Measurements from ENCODE around the gene ORC2.

The ORC2 gene

DNA sequence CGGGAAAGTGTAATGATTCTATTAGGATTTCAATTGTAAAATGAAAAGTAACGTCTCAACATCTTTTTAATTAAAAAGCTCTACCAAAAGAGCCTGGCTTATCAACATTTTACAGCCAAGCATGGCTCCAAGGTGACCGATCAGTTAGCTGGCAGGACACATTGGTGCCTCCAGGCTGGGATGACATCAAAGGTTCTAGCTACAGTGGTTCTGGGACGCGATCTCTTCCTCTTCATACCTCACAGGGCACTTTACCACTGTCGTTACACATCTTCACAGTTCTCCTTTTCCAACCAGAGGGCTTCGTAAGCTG is 693 bp downstream of the ORC2 start:
- Mint-ChIP-seq H3K36me3 (peaks cover 4% of the 10 kb centered on the region), H3K27ac (peak overlapping the region; percentile 95), H3K4me1 (peaks cover 48% of the 10 kb centered on the region), H3K4me3 (peak overlapping the region; percentile 93), H3K9me3 (no peaks in the 10 kb centered on the region), H3K27me3 (no peaks in the 10 kb centered on the region)
- peak; percentile 39 for ATAC-seq

DNA sequence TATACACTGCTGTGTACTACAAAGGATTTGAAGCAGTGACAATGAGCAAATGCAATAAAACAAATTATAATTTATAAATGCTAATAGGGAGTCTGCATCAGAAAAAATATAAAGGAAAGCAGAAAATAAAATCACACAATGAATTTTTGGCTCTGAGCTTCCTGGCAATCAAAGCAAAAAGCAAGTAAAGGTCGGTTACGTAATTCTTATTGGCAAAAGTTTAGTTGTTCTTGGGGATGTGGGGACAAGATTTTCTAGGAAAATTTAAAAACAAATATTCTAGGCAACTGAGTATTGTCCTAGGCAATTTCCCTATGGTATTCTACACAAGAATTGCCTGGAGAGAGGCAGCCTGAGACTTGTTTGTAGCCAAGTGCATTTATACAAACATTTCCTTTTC is 1.8 kb downstream of the ORC2 start:
- no peak overlapping the region for H3K27ac Mint-ChIP-seq
- no peak for ATAC-seq
- H3K36me3 Mint-ChIP-seq = peaks cover 15% of the 10 kb centered on the region
- H3K4me3 Mint-ChIP-seq = no peak overlapping the region
- H3K4me1 Mint-ChIP-seq = peaks cover 44% of the 10 kb centered on the region
- no peaks in the 10 kb centered on the region for H3K27me3 Mint-ChIP-seq
- H3K9me3 Mint-ChIP-seq = no peaks in the 10 kb centered on the region

DNA sequence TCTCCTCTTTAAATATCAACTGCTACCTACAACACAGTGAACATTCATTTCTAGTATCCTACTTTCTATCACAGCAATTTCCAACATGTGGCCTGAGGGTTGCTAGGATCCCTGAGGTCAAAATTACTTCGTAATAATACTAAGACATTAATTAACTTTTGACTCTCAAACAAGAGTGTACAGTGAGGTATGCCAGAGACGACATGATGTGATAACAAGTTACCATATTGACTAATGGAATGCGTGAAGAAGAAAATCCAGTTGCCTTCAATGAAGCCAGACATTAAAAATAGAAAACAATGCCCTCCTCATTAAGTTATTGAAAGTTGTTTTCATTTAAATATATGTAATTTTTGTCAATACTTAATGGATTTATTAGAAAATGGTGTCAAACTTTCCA is 13.1 kb downstream of the ORC2 start:
- no peak for ATAC-seq
- no peak overlapping the region for H3K4me3 Mint-ChIP-seq
- no peaks in the 10 kb centered on the region for H3K27me3 Mint-ChIP-seq
- H3K36me3 Mint-ChIP-seq = peaks cover 42% of the 10 kb centered on the region
- no peaks in the 10 kb centered on the region for H3K4me1 Mint-ChIP-seq
- H3K9me3 Mint-ChIP-seq = no peaks in the 10 kb centered on the region
- no peak overlapping the region for H3K27ac Mint-ChIP-seq

DNA sequence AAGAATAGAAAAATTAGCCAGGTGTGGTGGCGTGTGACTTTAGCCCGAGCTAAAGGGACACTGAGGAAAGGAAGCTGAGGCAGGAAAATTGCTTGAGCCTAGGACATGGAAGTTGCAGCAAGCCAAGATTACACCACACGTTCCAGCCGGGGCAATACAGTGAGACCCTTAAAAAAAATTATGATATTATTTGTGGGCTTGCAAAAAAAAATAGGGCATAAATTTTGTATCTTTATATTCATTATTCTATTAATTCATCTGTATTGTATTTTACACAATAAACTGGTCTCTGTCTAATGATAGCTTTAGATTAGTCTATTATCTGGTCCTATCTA is 18.1 kb downstream of the ORC2 start:
- H3K9me3 Mint-ChIP-seq = no peaks in the 10 kb centered on the region
- peaks cover 47% of the 10 kb centered on the region for H3K36me3 Mint-ChIP-seq
- H3K27me3 Mint-ChIP-seq = no peaks in the 10 kb centered on the region
- H3K4me3 Mint-ChIP-seq = no peak overlapping the region
- ATAC-seq = no peak
- peak overlapping the region; percentile 3 for H3K27ac Mint-ChIP-seq
- peaks cover 9% of the 10 kb centered on the region for H3K4me1 Mint-ChIP-seq

DNA sequence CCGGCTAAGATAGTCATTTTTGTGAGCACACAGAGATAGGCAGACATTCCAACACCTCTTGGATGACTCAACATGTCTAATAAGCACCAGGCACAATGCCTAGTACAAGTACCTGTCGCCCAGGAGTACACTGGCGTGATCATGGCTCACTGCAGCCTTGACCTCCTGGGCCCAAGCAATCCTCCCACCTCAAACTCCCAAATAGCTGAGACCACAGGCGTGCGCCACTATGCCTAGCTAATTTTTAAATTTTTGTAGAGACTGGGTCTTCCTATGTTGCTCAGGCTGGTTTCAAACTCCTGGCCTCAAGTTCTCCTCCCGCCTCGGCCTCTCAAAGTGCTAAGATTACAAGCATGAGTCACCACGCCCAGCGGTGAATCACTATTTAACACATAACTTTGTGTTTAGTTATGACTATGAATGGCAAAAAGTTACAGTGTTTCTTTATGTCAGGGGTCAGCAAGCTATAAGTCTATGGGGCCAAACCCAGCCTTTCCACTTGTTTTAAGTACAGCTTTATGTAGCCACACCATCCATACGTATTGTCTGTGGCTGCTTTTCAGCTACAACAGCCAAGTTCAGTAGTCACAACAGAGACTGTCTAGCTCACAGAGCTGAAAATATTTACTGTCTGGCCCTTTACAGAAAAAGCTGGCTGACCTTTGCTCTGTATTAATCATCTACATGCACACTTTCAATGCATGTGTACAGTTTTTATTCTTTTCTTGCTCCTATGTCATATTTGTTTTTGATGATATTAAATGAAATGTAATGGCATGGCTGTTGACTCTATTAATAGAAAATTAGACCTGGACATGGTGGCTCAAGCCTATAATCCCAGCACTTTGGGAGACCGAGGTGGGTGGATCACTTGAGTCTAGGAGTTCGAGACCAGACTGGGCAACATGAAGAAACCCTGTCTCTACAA is 18.7 kb downstream of the ORC2 start:
- Mint-ChIP-seq H3K36me3 (peaks cover 48% of the 10 kb centered on the region), H3K27me3 (no peaks in the 10 kb centered on the region), H3K4me3 (no peak overlapping the region)

DNA sequence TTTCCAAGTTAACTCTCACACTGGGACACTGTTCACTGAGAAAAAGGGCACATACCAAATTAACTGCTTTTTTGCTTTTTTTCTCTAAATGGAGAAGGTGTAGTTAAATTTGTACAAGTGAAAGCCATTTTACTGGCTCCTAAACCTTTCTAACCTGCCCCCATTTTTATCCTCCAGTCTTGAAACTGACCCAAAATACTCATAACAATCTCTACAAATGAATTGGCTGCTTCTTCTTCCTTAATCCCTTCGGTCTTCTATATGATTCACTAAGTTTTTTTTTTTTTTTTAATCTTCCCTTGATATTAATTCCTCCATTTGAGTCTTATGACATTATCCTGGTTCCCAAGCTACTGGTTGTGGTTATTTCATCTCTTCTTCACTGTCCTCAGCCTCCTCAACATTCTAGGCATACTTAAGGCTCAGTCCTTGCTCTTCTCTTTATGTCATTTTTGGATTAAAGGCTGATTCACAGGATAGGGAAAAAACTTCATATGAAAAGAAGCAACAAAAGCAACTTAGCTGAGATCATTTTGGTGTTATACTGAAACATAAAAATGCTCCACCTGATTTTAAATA is 19.8 kb downstream of the ORC2 start:
- H3K27ac Mint-ChIP-seq = peak overlapping the region; percentile 4
- H3K4me1 Mint-ChIP-seq = peaks cover 9% of the 10 kb centered on the region
- no peak overlapping the region for H3K4me3 Mint-ChIP-seq
- H3K9me3 Mint-ChIP-seq = no peaks in the 10 kb centered on the region
- peaks cover 48% of the 10 kb centered on the region for H3K36me3 Mint-ChIP-seq
- no peak for ATAC-seq
- no peaks in the 10 kb centered on the region for H3K27me3 Mint-ChIP-seq

More for the DNA sequence above, 18.7 kb downstream of the ORC2 start:
- Mint-ChIP-seq H3K4me1 (peaks cover 9% of the 10 kb centered on the region), H3K27ac (peak overlapping the region; percentile 3), H3K9me3 (no peaks in the 10 kb centered on the region)
- ATAC-seq = no peak

DNA sequence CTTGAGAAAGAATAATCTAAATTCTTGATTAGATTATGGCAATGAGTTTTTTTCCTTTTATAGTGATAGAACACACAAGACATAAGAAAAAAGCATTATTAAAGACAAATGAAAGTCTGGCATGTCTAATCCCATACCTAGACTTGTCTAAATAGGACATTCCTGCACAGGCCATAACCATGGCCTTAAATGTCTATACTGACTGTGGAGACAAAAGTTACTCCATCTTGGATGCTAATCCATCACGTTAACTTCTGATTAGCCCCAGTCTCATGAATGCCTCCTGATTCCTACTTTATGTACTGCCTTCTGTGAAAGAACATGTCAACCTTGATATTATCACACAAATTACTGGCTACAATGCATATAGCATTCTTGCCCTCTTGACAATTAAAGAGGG is 23.6 kb downstream of the ORC2 start:
- H3K36me3 Mint-ChIP-seq = peaks cover 50% of the 10 kb centered on the region
- no peak for ATAC-seq
- no peaks in the 10 kb centered on the region for H3K9me3 Mint-ChIP-seq
- peaks cover 6% of the 10 kb centered on the region for H3K4me1 Mint-ChIP-seq
- H3K27me3 Mint-ChIP-seq = no peaks in the 10 kb centered on the region
- H3K4me3 Mint-ChIP-seq = no peak overlapping the region
- H3K27ac Mint-ChIP-seq = no peak overlapping the region

DNA sequence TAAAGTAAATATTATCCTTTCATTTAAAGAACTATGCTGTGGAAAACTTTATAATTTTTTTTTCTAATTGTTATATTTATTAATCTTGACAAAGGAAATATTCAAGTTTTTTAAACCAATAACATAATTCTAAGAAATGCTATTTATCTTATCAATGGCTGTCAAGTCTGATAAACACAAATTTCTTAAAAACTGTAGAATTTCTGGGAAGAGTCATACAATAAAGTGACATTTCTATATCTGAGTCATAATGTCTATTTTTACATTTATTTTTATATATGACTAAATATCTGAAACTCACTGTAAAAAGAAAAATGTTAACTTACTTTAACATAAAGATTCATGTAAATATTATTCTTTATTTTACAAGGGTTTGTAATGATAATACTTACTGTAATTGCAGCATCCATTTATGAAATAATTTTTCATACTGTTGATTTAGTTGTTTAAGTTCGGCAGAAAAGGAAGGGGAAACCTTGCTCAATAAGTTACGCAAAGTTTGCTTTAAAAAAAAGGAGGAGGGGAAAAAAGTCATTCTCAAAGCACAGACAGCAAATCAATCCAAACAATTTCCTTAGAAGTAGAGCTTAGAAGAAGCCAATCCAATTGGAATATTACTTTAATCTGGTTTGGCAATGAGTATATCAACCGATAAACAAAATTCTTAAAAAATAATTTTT is 32.4 kb downstream of the ORC2 start:
- H3K27ac Mint-ChIP-seq = no peak overlapping the region

DNA sequence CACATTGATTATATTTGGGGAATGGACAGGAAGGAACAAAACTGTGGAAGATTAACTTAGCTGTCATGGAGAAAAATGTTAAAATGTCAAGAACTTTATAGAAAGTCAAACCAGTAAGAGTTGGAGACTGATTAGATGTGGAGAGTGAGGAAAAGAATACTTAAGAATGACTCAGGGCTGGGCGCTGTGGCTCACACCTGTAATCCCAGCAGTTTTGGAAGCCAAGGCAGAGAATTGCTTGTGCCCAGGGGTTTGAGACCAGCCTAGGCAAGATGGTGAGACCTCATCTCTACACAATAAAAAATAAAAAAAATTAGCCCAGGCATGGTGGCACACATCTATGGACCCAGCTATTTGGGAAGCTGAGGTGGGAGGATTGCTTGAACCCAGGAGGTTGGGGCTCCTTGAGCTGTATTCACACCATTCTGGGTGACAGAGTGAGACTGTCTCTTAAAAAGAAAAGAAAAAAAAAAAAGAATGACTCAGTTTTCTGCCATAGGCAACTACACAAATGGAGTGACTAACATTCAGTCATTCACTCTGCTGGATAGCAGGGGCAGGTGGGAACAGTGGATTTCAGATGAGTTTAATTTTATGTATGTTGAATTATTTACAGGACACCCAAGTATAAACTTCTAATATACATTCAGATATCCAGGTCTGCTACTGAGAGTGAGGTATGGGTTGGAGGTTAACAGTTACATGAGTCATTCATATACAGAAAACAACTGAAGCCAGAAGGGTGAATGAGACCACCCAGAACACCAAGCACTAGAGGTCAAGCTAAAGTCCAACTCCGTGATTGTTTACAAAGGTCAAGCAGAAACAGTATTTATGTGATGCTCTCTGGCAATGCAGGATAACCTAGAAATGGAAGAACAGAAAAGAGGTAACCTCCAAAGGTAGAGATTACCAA is 33.9 kb downstream of the ORC2 start:
- ATAC-seq = no peak

More for the DNA sequence above, 32.4 kb downstream of the ORC2 start:
- ATAC-seq = no peak
- Mint-ChIP-seq H3K4me3 (no peak overlapping the region), H3K9me3 (no peaks in the 10 kb centered on the region), H3K36me3 (peaks cover 36% of the 10 kb centered on the region), H3K4me1 (no peaks in the 10 kb centered on the region), H3K27me3 (no peaks in the 10 kb centered on the region)

DNA sequence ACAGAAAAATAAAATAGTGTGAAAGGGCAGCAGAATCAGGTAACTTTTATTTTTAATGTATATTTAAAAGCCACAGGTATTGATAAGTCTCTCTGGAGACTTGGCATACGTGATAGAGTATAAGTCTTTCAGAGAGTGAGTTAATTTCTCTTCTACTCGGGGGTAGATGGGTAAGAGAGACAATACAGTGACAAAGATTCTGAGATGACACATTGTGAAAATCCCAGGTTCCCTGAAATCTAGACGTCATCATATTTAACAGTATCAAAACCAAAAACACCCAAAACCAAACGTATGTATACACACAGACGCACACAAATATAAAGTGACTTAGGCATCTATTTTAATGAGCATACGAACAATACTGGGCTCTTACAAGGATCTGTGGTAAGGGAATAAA is 41.0 kb downstream of the ORC2 start:
- Mint-ChIP-seq H3K9me3 (no peaks in the 10 kb centered on the region), H3K36me3 (peaks cover 39% of the 10 kb centered on the region), H3K4me3 (no peak overlapping the region), H3K4me1 (no peaks in the 10 kb centered on the region), H3K27ac (no peak overlapping the region), H3K27me3 (no peaks in the 10 kb centered on the region)
- ATAC-seq = no peak

More for the DNA sequence above, 33.9 kb downstream of the ORC2 start:
- Mint-ChIP-seq H3K36me3 (peaks cover 33% of the 10 kb centered on the region), H3K4me1 (no peaks in the 10 kb centered on the region), H3K9me3 (no peaks in the 10 kb centered on the region), H3K27me3 (no peaks in the 10 kb centered on the region), H3K27ac (no peak overlapping the region), H3K4me3 (no peak overlapping the region)

DNA sequence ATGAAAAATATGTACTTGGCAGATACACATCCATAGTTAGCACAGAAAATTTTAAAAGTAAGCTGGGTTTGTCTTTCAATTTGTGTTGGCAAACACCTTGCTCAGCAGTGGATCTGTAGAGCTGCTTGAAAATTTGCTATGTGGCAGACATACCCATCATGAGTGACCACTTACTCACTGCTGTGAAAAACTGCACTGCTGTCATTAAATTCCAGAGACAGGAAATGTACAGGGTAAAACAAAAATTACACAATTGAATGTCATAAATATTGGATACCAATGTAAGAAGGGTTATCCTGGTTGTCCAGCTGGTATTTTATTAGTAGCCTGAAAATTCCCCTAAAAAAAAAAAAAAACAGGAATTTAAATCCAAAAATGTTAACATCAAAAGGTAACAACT is 49.8 kb downstream of the ORC2 start:
- H3K4me3 Mint-ChIP-seq = no peak overlapping the region
- ATAC-seq = no peak
- peaks cover 48% of the 10 kb centered on the region for H3K36me3 Mint-ChIP-seq
- no peaks in the 10 kb centered on the region for H3K4me1 Mint-ChIP-seq
- H3K27me3 Mint-ChIP-seq = no peaks in the 10 kb centered on the region
- H3K27ac Mint-ChIP-seq = no peak overlapping the region
- no peaks in the 10 kb centered on the region for H3K9me3 Mint-ChIP-seq

DNA sequence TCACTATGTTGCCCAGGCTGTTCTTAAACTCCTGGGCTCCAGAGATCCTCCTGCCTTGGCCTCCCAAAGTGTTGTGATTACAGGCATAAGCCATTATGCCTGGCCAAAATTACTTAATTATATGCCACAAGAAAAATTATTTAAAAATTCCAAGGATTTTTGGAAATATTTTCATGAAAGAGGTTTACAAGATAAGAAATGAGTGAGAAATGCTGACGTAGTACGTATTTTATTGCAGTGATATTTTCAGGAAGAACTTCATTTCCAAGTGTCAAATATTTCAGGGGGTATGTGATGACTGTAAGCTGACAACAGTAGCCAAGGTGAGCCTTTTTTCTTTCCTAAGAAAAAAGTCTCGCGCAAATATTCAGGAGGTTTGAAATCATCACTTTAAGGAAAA is 53.5 kb downstream of the ORC2 start:
- Mint-ChIP-seq H3K27ac (no peak overlapping the region), H3K4me3 (no peak overlapping the region), H3K4me1 (no peaks in the 10 kb centered on the region), H3K27me3 (no peaks in the 10 kb centered on the region), H3K9me3 (no peaks in the 10 kb centered on the region), H3K36me3 (peaks cover 28% of the 10 kb centered on the region)
- ATAC-seq = no peak

DNA sequence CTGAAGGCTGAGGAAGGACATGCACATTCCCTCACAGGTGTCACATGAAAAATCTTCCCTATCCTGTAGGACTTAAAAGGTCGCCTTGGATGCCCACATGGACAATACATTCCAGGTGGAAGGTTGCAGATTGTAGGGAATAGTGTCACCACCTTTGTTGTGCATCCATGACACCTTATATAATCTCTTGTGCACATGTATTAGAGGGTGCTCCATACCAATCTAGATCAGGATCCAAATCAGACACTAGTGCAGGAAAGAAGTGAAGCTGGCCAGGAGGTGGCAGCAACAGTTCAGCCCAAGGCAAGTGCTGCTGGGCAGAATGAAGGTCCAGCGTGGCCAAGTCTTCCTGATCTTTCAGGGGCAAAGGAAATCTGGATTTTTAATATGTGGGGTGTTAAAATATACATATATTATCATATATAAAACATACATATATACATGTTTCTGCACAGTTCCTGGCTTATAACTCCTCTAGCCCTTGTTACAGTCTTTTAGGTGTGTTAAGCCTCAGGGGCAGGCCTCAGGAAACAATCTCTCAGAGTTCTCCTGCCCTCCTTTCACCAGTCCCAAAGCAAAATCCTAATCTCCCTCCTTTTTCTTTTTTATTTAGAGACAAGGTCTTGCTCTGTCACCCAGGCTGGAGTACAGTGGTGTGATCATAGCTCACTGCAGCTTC is 57.7 kb downstream of the ORC2 start:
- Mint-ChIP-seq H3K4me1 (no peaks in the 10 kb centered on the region), H3K36me3 (peaks cover 12% of the 10 kb centered on the region), H3K4me3 (no peak overlapping the region), H3K27ac (no peak overlapping the region), H3K9me3 (no peaks in the 10 kb centered on the region), H3K27me3 (no peaks in the 10 kb centered on the region)
- peak; percentile 64 for ATAC-seq

DNA sequence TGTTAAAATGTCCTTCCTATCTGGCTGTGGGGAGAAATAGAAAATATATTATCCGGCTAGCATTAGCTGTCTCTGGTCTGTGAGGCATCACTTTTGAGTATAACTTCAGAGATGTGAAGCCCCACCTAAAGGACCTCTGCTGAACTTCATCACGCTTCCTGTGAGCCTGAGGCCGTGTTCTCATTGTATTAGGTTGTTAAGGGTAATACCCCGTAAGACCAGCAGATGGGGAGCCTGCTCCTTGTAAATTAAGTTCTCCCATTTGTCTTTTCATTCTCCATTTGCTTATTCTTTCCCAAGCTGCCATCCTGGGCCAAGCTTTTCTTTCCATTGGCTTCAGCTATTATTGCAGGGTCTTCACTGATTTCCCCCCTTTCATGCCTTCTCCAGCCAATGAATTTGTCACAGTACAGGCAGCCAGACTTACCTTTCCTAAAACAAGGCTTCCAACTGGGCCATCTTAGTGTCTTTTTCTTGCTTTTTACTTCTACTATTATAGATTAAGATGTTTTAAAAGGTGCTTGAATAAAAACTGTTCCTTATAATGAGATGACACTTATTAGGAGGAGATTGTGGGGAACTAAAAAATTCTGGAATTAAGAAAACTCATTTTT is 61.9 kb downstream of the ORC2 start:
- peak; percentile 95 for ATAC-seq
- Mint-ChIP-seq H3K4me1 (no peaks in the 10 kb centered on the region), H3K36me3 (peaks cover 34% of the 10 kb centered on the region), H3K27ac (no peak overlapping the region), H3K27me3 (no peaks in the 10 kb centered on the region), H3K4me3 (no peak overlapping the region), H3K9me3 (no peaks in the 10 kb centered on the region)

Measured in stimulated activated memory B cell treated with anti-CD40 and anti-IgM and Interleukin-4, amounts not matched to agents 10 μg/mL and 1 μg/mL and 100 μg/mL, for 72 hours (primary cell).